ENCODE measurements around the gene UBE2E2.

UBE2E2 gene

DNA sequence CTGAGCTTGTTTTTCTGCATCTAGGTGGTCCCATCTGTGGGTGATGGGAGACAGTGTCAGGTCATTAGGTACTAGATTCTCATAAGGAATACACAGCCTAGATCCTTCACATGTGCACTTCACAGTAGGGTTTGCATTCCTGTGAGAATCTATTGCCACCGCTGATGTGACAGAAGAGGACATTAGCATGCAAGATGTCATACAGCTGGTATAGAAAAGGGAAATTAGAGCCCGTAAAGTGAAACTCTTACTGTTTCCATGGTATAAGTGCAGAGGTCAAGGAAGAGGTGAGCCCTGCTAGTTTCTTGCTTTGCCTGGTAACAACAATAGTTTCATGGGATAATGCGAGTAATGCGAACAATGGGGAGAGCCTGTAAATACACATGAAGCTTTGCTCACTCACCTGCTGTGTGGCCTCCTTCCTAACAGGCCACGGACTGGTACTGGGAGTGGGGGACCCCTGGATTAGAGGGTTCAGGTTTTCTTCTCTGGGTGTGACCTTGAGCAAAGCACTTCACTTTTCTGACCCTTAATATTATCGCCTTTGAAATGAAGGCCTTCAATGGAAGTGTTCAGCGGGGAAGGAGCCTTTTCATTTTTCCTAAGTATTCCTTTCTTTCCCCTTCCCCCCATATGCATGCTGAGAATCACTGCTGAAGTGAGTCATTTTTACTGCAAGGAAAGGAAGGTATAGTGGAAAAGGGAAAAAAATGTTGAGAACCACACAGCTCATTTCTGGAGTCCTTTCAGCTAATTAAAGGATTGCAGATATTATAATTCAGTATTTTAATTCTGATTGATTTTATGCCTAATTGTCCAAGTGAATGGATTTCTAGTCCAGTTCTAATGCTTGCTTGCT lies 286.4 kb downstream of the UBE2E2 start:
- DNase-seq = no peak

DNA sequence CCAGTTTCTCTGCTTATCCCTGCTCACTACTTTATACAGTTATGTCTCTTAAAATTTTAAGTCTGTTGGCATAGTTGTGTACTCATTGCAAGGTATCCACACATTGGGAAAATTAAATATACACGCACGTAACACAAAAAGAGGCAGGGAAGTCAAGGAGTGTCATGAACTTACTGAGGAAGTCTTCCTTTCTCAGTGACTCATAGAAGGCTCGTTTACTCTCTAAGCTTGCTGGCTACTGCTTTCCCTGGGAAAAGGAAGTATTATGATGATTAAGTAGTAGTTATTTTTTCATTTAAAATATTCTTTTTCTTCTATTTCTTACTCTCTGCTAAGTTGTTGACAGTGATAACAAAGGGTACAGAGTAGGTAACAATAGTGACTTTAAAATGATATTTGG lies 287.3 kb downstream of the UBE2E2 start:
- no peak for DNase-seq

- no peak for DNase-seq
Observed at GRCh38 chr3:23492057-23492456, 288.9 kb downstream of the UBE2E2 start.

DNA sequence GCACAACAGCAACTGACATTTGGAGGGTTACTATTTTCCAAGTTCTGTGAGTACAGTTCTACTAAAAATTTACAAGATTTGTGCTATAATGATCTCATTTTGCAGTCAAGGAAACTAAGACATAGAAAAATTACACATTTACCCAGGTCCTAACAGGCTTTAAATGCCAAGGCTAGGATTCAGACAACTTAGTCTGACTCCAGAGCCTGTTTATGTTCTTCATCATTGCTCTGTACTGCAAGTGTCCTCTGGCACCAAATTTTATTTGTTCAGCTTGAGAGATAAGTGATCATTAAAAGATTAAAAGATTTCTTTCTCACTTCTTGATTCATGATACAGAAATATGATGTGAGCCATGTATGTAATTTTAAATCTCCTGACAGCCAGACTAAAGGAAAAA lies 290.8 kb downstream of the UBE2E2 start:
- no peak for DNase-seq

GRCh38 chr3:23494967-23495366 lies 291.8 kb downstream of the UBE2E2 start:
- no peak for DNase-seq

DNA sequence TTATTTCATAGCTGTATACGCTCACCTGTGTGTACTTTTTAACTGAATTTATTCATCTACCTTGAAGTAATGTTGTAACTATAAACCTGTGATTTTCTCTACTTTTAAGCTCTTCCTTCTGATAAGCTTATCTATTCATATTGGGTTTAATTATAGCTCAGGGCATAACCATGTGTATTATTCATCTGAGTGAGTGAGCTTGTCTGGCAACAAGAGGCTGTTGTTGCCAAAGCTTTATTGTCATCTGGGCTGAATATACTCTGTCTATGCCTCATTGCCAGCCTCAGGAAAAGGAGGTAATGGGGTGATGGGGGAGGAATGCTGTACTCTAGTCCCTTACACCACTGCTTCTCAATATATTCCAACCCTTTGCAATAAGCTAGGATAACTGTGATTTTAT lies 292.4 kb downstream of the UBE2E2 start:
- no peak for DNase-seq

DNA sequence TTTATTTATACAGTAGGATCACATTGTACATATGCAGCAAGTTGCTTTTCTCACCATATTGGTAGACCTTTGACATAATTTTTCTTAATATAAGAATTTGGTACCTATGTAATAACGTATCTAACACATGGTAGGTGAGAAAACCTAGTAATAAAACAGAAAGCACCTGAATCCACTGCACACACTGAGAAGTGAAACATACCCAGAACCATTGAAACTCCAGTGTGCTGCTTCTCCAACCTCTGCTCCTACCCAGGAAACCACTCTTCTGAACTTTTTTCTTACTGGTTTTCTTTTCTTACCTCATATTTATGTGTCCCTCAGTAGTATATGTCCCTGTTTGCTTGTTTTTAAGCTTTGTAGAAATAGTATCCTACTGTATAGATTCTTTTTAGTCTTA lies 293.0 kb downstream of the UBE2E2 start:
- DNase-seq = no peak

DNA sequence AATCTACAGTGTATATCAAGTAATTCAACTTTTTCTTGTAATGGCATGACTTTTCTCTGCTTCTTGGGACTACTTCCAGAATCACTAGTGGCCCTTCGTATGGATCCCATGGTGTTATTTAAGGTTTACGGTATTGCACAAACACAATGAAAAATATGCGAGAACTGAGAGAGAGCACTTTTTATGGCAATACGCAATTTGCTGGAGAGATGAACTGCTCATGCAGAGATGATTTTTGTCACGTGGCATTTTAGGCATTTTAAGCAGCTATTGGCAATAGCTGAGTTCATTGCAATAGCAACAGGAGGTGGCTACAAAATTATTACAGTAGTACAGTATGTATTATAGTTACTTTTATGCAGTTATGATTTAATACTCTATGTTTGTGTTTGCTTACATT lies 294.0 kb downstream of the UBE2E2 start:
- no peak for DNase-seq

DNA sequence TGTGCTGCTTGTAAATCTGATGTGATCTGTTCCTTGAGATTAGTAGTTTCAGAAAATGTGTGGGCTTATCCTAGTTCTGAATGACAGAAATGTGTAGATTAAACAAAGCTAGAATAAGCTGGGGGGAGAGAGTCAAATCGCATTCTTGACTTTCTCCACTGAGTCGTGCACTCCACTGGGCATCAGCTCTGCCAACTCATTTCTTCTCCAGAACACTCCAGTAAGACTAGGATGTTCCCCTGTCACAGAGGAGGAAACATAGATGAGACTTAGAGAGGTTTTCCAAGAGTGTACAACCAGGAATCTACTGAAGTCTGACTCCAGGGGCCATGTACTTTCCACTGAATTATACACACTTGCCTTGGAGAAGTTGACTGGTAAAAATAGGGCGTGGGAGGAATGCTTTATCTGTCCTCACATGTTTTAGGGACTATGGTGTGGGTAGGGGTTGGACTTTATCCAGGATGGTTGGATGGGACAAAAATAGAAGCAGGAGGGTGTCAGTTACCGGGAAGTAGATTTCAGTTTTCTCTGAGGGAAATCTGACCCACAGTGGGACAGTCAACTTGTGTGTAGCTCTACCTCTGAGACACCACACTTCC lies 298.2 kb downstream of the UBE2E2 start:
- no peak for DNase-seq

DNA sequence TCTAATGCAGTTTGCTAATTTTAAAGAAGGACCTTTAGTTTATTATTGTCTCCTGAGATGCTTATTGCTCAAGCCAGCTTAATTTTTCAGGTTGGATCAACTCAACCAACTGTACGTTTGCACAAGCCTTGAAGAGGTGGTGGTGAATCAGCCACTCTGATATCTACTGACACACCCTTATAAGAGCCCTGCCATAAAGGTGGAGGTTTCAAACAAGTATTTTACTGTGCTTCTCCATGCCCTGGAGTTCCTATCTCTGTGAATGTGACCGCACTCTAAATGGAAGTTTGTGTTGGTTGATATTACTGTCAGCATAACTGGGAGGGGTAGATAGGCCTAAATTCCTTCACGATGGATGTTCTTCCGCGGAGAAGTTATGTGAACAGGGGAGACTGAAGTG lies 305.3 kb downstream of the UBE2E2 start:
- DNase-seq = no peak

DNA sequence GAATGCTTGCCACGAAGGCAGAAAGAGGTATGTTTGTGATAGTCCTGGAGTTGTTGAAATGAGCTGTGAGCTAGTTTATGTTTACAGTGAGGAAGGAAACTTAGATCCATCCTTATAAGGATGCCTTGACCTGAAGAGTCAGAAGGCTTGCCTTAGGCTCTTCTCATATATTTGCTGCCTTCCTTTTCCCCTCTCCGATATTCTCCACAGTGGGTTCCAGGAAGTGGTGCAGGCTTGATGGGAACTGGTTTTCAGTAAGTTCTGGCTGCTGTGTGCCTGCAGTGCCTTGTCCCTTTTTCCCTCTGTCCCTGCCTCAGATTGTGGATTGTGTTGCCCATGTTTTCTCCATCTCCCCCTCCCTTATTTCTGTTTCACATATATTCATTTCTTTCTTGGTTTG lies 315.3 kb downstream of the UBE2E2 start:
- DNase-seq = no peak

- no peak for DNase-seq
Observed at GRCh38 chr3:23519314-23520208, 316.4 kb downstream of the UBE2E2 start.

DNA sequence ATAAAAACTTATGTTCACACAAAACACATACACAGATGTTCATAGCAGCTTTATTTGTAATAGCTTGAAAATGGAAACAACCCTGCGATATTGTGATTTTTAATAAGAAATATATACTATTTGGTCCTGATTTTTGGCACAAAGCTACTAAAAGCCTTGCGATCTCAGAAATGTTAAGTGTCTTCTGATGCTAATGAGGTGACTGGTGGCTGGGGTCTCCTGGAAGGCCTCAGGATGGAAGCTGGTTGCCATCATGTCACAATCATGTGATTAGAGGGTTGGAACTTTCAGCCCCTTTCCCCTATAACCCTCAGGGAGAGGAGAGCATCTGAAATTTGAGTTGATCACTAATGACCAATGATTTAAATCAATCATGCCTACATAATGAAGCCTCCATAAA lies 324.2 kb downstream of the UBE2E2 start:
- no peak for DNase-seq

- no peak for DNase-seq
Observed at GRCh38 chr3:23533596-23533995, 330.5 kb downstream of the UBE2E2 start.

DNA sequence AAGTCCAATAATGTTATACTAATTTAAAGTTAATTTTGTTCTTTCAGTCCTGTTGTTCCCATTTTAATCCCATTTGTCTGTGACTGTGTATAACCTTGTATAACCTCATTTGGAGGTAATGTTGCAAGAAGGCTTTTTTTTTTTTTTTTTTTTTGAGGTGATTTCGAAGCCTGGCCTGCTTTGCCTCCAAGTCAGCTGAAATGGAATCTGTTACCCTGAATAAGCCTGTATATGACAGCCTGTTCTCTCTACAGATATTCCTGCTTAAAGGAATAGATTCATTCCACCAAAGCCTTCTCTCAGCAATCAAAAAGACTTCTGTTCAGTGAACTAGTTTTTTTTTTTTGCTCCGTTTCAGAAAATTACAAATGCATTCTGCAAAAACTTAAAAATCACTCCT lies 330.9 kb downstream of the UBE2E2 start:
- DNase-seq = no peak

GRCh38 chr3:23537101-23537551 lies 334.0 kb downstream of the UBE2E2 start:
- no peak for DNase-seq

- DNase-seq = no peak
Observed at GRCh38 chr3:23539185-23539584, 336.1 kb downstream of the UBE2E2 start.

GRCh38 chr3:23540600-23540999 lies 337.5 kb downstream of the UBE2E2 start:
- DNase-seq = no peak

- DNase-seq = no peak
Observed at GRCh38 chr3:23542079-23542478, 339.0 kb downstream of the UBE2E2 start.

- no peak for DNase-seq
Observed at GRCh38 chr3:23546181-23546580, 343.1 kb downstream of the UBE2E2 start.

- no peak for DNase-seq
Observed at GRCh38 chr3:23547905-23548650, 345.0 kb downstream of the UBE2E2 start.

DNA sequence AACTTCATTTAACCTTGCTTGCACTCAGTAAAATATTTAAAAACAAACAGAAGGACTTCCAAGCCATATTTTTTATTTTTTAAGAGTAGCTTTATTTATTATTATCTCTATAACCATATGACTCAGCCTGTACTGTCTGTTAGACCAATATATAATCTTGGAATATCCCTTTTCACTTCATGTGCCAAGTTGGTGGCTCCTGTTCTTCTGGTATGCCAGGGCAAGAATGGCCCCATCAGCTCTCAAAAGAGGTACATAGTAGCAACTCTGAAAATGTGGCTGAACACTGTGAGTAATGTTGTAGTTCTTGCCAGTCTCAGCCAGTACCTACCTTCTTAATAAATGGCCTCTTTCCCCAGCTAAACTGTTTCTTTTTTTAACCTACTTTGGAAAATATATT lies 345.6 kb downstream of the UBE2E2 start:
- DNase-seq = no peak

Measured in activated CD4-positive, alpha-beta T cell treated with anti-CD3 and anti-CD28 coated beads, Interleukin-2, amount 50 U/mL, for 48 hours (primary cell).